GM19395 (cell line): ENCODE data around the gene CALU.

Source experiments
- ATAC-seq: cut with Tn5 transposase; IDR thresholded peaks from one replicate; pipeline ENCODE4 v1.9.1; 2021; ENCODE audit warnings: mild to moderate bottlenecking, moderate library complexity; ENCODE audit not compliant: unreplicated experiment

The CALU gene

DNA sequence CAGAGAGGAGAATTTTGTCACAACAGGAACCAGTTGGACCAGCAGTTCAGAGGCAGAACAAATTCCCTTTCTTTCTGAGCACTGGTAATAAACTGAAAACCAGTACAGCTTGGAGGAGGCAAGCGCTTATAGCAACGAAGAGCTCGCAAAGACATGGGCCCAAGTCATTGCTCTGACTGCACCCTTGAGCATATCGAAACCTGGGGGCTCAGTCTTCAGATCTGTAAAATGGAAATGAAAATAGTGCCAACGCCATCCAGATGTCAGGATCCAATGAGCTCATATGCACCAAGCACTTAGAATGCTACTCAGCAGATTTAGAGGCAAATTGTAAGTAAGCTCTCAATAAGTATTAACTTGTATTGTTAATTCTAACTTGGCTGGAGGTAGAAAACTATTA lies 14.4 kb upstream of the CALU start:
- ATAC-seq = no peak

DNA sequence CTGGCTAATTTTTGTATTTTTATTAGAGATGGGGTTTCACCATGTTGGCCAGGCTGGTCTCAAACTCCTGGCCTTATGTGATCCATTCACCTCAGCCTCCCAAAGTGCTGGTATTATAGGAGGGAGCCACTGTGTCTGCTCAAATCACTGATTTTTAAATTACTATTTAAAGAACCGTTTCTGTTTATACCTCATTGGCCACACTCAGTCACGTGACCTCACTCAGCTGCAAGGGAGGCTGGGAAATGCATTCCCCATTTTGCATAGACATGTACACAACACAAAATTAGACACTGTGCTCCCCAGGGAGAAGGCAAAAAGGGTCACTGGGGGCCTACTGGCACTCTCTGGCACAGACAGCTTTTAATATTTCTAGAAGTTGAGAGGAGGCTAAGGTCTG lies 13.6 kb upstream of the CALU start:
- no peak for ATAC-seq

GRCh38 chr7:128726059-128726736 lies 13.0 kb upstream of the CALU start:
- no peak for ATAC-seq

DNA sequence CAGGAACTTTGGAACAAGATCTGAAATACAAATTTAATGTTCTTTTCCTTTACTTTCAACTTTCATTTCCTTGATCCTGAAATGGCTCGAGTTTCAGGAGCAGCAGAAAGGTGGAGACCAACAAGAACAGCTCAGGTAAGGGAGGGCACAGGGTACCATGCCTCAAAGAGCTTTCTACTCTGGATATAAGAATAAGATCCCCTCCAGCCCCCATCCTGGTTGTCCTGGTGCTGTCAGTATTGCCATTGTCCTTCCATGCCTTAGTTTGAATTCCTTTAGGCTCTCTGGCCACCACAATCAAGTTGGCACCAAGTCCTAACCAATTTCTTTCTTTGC lies 12.5 kb upstream of the CALU start:
- no peak for ATAC-seq

GRCh38 chr7:128727239-128727638 lies 11.9 kb upstream of the CALU start:
- no peak for ATAC-seq

GRCh38 chr7:128728598-128728997 lies 10.6 kb upstream of the CALU start:
- no peak for ATAC-seq

GRCh38 chr7:128729494-128729893 lies 9.7 kb upstream of the CALU start:
- ATAC-seq = no peak

DNA sequence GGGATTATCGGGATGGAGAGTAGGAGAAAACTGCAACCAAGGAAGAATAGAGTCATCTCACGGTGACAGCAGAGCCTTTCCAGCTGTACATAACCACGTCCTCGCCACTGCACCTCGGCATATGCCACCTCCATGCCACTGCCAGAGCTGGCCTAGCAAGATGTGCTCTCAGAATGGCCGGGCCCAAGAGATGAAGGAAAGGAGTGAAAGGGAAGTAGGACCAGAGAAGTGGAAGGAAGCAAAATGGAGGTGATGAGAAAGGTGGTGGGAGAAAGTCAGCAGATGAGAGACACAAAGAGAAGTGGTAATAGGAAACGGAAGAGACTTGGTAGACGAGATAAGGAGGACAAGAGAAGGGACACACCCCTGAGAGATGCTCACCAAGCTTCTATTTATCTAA lies 8.0 kb upstream of the CALU start:
- ATAC-seq = no peak

- no peak for ATAC-seq
These were observed 6.5 kb upstream of the CALU start for GRCh38 chr7:128732521-128733277.

GRCh38 chr7:128733278-128733645 lies 5.9 kb upstream of the CALU start:
- no peak for ATAC-seq

- no peak for ATAC-seq
These were observed 4.3 kb upstream of the CALU start for GRCh38 chr7:128734890-128735289.

GRCh38 chr7:128735436-128735835 lies 3.7 kb upstream of the CALU start:
- ATAC-seq = no peak

DNA sequence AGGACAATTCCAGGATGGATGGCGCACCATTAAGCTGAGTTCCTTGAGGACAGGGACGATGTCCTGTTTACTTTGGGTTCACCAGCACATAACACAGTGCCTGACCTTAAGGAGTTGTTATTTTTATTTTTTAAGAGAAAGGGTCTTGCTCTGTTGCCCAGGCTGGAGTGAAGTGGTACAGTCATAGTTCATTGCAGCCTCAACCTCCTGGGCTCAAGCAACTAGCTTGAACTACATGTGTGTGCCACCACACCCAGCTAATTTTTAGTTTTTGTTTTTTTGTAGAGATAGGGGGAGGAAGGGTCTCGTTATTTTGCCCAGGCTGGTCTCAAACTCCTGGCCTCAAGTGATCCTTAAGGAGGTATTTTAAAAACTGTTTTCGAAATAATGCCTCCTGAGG lies 1.7 kb upstream of the CALU start:
- no peak for ATAC-seq

GRCh38 chr7:128737867-128738385 lies 1.2 kb upstream of the CALU start:
- no peak for ATAC-seq

GRCh38 chr7:128738570-128739047 lies 550 bp upstream of the CALU start:
- peak; percentile 25 for ATAC-seq

GRCh38 chr7:128739990-128740682 lies 977 bp downstream of the CALU start:
- no peak for ATAC-seq

DNA sequence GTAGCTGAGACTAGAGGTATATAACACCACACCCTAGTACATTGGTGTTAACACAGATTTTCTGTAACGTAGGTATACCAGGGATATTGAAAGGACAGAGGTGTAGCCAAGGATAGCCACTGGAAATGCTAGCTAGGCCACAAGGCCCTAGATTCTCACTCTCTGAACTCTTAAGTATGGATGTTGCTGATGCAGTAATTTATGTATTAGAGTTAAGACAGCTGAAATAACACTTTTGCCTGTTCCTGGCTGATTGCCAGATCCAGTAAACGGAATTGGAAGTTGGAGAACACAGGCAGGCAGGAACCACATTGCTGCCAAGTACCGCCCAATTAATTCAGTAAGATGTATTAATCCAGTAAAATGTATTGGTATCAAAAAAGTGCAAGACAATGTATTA lies 1.8 kb downstream of the CALU start:
- ATAC-seq = no peak

- ATAC-seq = no peak
These were observed 2.3 kb downstream of the CALU start for GRCh38 chr7:128741491-128741890.

DNA sequence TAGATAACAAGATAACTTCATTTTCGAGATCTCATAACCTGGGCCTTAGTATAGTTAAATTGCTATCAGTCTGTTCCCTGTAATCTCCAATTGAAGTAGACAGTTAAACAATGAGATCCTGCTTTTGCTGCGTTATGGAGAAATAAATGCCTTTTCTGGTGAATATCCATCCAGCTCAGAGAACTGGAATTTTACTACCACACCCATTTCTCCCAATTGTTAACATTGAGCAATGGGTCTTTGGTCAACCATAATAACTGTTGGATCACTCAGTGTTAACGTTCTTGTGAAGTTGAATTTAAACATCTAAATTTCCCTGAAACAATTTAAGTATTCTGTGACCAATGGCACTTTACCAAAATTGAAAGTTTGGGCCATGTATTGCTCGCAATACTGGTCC lies 3.0 kb downstream of the CALU start:
- no peak for ATAC-seq

GRCh38 chr7:128743112-128743772 lies 4.1 kb downstream of the CALU start:
- no peak for ATAC-seq

GRCh38 chr7:128744366-128744905 lies 5.3 kb downstream of the CALU start:
- no peak for ATAC-seq
